Stimulated activated CD4-positive, alpha-beta T cell treated with anti-CD3 and anti-CD28 coated beads, Interleukin-15, amount 100 ng/mL, for 48 hours (primary cell): ENCODE data around the gene PPP2R3A.

Experiments
- DNase-seq, 2 donors: peaks; one replicate each; pipeline ENCODE4 v3.0.0-alpha.2; 2020; ENCODE audit warnings: low read depth in 2 of 2

The PPP2R3A gene

DNA sequence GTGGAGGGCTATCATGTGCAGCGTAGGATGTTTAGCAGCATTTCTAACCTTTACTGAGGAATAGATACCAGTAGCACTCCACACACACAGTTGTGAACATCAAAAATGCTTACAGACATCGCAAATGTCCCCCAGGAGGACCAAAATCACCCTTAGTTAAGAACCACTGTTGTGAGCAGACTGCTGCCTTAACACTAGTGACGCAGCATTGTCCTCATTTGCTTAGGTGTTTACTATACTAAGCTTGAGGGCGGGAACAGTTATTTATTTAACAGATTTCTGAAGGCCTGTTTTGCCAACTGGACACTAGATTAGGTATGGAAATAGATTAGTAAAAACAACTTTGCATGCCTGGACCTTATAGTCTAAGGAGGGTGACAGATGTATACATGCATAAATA lies 2.3 kb downstream of the PPP2R3A start:
- no peak for DNase-seq

DNA sequence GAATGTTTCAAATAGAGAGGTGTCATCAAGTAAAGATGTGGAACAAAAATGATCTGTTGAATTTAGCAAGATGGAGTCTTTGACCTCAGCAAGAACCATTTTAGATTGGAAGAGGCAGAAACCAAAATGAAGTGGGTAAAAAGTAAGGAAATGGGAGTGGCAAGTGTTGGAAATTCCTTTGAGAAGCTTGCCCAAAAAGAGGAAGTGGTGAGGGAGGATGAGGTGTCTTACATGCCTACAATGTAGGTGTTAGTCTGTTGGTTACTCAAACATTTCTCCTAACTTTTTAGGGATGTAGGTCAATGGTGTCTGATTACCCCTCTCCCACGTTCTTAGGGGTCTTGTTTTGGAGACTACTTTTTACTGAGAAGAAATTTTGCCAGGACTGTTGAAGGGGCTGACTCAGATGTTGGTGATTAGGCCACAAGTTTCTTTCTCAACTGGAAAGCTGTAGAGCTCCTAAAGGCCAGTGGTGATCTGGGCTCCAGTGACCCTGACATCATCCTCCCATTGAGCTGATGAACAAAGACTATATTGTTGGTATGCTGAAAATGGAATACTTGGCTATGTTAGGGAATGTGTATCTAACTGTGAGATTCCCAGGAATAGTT lies 5.1 kb downstream of the PPP2R3A start:
- no peak for DNase-seq

DNA sequence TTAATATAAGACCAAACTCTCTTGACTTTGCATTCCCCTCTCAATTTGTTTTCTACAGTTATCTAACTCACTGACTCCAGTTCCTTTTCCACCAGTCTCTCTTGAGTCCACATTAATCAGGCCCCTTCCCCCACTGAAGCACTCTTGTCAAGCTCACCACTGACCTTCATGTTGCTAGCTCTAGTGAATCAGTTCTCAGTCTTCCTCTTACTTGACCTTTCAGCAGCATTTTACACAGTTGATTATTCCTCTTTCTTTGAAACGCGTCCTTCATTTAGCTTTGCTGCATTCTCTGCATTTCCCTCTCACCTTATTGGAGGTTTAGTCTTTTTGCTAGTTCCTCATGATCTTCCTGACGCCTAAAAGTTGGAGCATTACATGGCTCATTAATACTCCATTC lies 8.3 kb downstream of the PPP2R3A start:
- no peak for DNase-seq

DNA sequence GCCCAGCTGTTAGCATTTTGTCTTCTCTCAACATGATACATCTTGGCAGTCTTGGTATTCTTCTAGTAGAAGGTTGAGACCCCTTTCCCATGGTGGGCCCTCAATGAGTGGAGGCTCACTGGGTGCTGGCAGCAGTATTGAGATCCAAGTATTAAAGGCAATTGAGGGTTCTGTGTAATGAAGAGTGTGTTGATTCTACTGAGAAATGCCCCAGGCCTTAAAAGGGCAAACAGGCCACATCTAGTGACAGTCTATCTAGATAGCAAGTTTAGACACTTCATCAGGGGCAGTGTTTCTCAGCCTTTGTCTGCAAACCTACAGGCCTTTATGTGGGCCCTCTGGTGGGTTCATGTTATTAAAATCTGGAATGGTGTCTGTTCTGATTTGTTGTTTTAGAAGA lies 9.5 kb downstream of the PPP2R3A start:
- DNase-seq = no peak

DNA sequence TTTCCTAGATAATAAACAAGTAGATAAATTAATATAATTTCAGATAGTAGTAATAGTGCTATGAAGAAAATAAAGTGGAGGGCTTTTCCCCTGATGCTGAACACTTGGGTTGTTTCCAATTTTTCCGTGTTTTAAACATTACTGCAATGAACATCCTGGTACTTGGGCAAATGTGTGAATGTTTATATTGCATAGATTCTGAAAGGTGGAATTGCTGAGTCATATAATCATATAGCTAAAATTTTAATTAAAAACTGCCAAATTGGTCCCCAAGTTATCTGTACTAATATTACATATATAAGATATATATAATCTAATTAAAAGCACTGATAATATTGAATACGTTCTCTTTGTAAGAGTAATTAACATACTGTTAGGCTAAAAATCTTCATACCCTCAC lies 10.0 kb downstream of the PPP2R3A start:
- DNase-seq = no peak

DNA sequence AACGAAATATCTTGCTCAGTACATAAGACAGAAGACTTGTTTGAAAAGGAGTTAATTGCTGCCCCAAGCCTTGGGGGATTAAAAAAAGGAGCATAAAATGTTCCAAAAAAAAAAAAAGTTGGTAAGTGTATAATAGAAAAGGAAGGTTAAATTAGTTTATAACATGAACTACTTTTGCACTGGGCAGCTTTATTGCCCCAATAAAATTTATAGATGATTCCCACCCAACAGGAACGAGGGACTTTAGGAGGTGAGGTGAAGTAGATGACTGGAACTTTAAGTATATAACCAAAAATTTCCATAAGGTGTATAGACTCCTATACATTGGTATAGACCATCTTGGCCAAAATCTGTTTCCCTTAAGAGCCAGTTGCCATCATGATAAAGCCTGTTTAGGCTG lies 14.8 kb downstream of the PPP2R3A start:
- no peak for DNase-seq

- DNase-seq = no peak
Measured at GRCh38 chr3:135981701-135982403, 16.3 kb downstream of the PPP2R3A start.

DNA sequence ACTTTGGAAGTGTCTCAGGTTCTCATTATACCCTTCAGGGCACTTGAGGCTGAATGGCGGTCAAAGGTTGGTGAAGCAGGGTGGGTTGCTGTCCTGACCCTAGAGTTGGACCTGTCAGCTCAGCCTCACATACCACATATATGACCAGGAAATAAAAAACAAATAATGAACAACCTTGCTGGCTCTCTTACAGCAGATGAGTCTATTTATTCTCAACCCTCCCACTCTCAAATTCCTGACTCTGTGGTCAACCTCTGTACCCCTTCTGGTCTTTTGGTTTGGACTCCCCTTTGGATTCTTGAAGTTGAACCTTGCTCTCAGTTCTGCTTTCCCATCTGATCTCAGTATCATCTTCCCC lies 16.9 kb downstream of the PPP2R3A start:
- DNase-seq = no peak

GRCh38 chr3:135982922-135983581 lies 17.5 kb downstream of the PPP2R3A start:
- DNase-seq = no peak

- DNase-seq = no peak
Measured at GRCh38 chr3:135987661-135988060, 22.1 kb downstream of the PPP2R3A start.

DNA sequence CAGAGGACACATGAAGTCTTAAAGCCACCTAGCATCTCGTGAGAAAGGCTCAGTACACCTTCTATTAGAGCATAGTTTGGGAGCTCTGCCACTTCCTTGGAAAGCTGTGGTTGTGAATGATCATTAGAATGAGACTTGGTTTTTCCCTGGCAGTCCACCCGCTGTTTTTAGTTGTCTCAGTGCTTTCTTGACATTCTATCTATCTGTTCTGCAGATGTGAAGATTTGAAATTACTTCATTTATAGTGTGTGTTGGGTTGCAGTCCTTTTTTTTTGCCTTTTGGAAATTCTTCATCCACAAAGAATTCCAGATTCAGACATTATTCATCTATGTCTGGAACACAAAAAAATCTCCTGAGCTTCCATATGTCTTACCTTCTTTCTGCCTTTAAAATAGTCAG lies 23.7 kb downstream of the PPP2R3A start:
- DNase-seq = no peak

DNA sequence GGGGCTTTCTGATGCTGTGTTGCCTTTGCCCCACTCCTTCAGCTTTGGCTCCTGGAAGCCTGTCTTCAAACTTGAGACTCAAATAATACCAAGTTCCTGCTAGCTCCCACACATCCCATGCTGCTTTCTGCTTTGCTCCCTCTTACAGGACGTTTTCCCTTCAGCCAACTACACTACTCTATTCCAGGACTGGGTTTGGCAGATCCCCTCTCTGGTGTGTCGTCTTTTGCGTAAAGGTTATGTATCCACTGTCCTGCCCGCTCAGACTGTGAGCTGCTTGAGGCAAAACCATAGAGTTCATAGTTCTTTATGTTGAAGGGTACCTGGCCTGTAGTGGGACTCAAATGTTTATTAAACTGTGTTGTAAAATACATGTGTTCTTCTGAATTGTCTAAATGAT lies 25.4 kb downstream of the PPP2R3A start:
- DNase-seq = no peak

DNA sequence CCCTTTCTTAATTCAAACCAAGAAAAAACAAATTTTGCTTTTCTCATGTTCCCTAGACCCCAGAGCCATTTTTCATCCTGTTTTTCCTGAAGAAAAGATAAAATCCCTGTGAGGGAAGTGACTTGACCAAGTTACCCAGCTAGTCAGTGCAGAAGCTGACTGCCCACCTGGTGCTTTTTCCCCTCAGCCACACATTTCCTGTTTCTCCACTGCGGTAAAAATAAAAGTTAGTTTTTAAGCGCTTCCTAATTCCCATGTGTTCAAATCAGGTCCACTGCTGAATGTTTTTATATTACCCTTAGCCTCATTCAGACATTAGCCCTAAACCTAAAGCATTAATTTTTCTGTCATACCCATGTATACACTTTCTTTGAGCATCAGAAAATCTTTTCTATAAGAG lies 26.1 kb downstream of the PPP2R3A start:
- no peak for DNase-seq

DNA sequence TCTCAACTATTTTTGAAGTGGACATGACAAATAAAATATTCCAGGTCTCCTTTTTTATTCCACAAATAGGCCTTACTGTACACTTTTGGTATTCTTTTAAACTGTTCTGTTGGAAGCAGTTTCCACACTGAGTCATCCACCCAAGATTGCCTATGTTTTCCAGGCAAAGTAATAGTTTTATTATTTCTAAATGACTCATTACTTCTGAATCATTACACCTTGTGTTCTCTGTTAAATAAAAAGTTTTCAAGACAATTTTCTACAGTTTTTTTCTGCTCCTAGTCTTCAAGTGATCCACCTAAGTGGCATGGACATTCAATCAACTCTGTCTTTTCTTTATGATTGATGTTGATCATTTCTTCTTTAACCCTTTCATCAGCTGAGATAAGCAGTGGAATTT lies 26.5 kb downstream of the PPP2R3A start:
- DNase-seq = no peak

DNA sequence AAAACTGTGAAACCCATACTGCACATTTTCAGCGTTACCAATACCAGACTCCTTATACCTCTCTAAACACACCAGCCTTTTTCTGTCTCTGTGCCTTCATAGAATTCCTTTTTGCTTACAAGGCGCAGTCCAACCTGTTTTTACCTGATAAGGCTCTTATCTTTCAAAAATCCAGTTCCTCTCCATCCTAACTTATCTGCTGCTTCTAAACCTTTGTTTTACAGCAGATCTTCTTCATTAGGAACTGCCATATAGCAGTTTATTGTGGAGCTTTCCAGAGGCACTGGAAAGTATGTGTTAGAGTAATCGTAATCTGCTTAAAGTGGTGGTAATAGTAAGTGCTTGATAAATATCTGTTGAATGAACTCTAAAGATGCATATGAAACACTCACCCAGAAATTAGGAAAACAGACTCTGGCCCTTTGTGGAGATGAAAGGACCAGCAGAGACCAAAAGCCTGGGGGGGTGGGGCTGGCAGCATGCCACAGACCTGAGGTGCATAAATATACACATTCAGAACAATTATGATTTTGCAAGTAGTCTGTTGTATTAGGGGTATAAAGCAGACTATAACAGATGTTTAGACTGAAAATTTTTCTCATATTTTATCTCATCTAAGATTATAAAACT lies 29.3 kb downstream of the PPP2R3A start:
- DNase-seq = no peak

GRCh38 chr3:135995766-135996165 lies 30.2 kb downstream of the PPP2R3A start:
- no peak for DNase-seq

- no peak for DNase-seq
Measured at GRCh38 chr3:135997554-135998320, 32.2 kb downstream of the PPP2R3A start.

DNA sequence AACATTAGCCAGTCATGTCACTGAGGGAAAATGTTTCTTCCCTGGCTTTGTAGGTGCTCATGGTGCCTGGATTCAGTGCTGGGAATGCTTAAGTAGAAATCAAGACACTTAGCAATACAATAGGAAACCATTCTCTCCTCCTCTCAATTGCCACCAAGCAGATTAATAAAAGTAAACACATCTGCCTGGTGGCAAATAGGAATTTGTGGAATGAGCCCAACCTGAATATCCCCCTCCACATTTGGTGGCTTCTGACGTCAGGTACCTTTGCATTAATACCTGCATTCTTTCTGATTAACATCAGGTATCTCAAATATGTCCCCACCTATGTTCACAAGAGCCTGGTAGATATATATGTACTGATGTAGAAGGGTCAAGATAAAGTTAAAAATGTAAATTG lies 42.7 kb downstream of the PPP2R3A start:
- DNase-seq = no peak

DNA sequence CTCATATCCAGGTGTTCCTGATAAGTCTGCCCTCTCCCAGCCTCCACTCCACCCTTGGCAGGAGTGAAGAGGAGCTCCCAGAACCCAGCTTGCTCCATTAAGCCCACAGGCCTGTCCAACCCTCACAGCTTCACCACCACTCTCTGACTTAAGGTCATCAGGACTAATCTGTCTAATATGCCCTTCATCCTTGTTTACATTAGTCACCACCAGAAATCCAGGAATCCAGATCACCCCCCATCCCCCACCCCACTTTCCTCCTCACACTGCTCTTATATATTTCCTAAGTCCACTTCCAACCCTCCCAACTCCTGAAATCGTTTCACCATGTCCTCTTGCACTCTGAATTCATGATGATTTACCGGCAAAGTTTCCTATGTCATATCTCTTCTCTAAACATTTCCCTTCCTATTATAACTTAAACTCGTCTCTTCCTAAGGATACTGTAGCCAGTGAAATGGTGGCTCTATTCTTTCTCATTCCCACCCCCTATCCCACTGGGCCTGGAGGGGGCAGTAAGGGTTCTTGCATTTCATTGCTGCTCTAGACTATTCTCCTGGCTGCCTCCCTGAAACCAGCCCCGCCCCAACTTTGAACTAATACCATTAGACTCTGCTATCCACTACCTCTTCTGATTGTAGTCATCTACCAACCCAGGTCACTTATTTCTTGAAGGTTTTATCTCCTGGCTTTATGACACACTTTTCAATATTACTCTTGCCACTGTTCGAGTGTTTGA lies 43.4 kb downstream of the PPP2R3A start:
- DNase-seq = no peak

DNA sequence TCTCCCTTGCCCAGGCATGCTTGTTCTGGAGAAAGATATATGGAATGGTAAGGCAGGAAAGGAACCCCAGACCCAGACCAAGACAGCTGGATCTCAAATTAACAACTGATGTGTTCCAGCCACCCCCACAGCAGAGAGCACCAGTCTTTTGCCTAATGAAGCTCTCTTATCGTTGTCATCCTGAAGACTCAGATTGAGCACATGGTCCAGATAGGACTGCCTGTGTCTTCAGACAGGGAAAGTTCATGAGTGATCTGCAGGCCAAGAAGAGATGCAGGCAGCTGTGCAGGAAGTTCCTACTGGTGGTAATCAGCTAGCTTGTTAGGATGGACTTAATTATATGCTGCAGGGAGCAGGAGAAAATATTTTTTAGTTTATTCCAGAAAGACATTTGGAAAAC lies 53.3 kb downstream of the PPP2R3A start:
- DNase-seq = no peak

- no peak for DNase-seq
Measured at GRCh38 chr3:136021803-136022202, 56.3 kb downstream of the PPP2R3A start.
